GM10266 (cell line): ENCODE data around the gene HMGCL.

Experiments used
- DNase-seq: peaks from one replicate; pipeline ENCODE4 v3.0.0; 2012; ENCODE audit errors: extremely low spot score
- CTCF ChIP-seq: IDR thresholded peaks from 2 replicates; pipeline ENCODE4 v1.5.1; 2012; ENCODE audit warnings: mild to moderate bottlenecking, low read depth; ENCODE audit not compliant: control insufficient read depth, insufficient read depth; ENCODE audit errors: missing control alignments

Gene HMGCL

GRCh38 chr1:23824711-23825075, 536 bp downstream of the HMGCL start:
- no peak for DNase-seq
- TF ChIP-seq CTCF = no peak

- no peak for TF ChIP-seq CTCF
- DNase-seq = no peak
Observed at GRCh38 chr1:23823767-23824166, 1.5 kb downstream of the HMGCL start.

DNA sequence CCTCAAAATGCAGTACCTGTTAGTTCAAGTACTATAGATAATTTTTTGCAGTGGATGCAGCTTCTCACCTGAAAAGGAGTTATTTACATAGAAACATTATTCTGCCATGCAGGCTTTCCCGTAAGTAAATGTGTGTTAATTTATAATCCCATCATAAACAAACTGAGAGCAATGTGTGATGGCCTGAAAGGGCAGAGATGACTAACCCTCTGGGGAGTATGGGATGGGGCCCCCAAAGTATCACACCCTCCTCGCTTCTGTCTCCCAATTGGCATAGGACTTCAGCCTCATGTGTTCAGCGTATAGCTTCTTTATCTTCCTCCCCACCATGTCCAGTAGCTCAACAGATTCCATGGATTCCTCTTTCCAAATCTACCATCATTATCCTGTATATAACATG, 7.6 kb downstream of the HMGCL start:
- no peak for TF ChIP-seq CTCF
- DNase-seq = no peak

GRCh38 chr1:23816906-23817305, 8.3 kb downstream of the HMGCL start:
- DNase-seq = no peak

DNA sequence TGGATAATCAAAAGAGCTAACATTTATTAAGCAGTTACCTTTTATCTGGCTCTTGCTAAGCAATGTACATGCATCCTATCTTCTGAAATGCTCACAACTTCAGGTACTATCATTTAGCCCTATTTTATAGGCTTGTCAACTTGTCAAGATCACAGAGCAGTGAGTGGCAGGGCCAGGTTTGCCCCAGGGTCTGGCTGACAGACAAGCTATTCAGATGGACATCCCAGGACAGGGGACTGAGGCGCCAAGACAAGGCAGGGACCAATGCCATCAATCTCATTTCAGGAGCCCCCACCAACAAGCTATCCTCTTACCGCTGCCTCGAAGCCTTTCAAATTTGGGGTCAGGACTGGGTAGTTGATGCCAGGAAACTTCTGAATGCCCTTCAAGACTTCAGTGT, 8.9 kb downstream of the HMGCL start:
- no peak for DNase-seq
- no peak for TF ChIP-seq CTCF

More at GRCh38 chr1:23816906-23817305, 8.3 kb downstream of the HMGCL start:
- TF ChIP-seq CTCF = no peak

DNA sequence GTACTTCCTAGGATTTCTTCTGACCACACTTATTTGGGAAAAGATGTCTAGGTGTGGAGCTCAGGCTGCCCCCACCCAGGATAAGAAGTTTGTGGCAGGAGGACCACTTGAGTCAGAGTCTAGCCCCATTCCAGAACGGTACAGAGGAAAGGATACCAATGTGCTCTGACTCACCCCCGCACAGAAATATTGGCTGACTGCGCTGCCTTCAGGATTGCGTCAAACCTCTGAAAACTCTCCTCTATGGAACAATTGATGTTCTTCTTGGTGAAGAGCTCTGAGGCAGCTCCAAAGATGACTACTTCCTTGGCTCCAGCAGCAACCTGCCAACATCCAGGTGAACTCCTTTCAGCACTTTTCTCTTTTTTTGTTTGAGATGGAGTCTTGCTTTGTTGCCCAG, 11.2 kb downstream of the HMGCL start:
- DNase-seq = no peak
- TF ChIP-seq CTCF = no peak

- TF ChIP-seq CTCF = peak; percentile 81
- peak; percentile 70 for DNase-seq
Observed at GRCh38 chr1:23810818-23811540, 14.2 kb downstream of the HMGCL start.
